Left forelimb (tissue), 1 donor: Measurements from ENCODE around the gene DGCR8.
A peak's percentile ranks its signal among the peaks of the same experiment; 100 is the strongest.

Source experiments
- DNase-seq: peaks from one replicate; pipeline ENCODE4 v3.0.0-alpha.2; 2018; ENCODE audit warnings: low spot score

DGCR8 gene

DNA sequence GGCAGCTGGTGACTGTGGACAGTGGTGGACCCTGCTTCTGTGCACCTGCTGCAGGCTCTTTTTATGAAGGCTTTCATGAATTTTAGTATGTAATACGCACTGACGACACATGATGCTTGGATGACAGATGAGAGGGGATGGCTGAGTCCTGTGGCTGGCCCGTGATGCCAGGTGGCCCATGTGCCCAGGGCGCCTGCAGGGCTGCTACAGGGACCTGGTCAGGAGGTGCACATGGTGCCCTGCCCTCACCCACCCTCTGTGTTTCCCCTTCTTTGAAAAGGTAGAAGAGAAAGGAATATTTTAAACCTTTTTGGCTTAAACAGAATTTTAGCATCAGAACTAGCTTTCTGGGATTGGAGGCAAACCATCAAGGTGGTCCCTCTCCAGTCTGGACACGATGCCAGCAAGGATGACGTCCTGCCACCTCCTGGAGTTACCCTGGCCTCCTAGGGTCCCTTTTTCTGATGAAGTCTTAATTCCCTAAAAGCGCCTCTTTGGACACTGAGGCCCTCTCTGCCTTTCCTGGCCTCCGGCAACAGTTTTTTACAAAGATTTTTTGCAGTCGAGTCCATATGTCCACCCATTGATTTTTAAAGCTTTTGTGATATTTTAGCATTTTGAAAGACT, 30.4 kb downstream of the DGCR8 start:
- DNase-seq = no peak

DNA sequence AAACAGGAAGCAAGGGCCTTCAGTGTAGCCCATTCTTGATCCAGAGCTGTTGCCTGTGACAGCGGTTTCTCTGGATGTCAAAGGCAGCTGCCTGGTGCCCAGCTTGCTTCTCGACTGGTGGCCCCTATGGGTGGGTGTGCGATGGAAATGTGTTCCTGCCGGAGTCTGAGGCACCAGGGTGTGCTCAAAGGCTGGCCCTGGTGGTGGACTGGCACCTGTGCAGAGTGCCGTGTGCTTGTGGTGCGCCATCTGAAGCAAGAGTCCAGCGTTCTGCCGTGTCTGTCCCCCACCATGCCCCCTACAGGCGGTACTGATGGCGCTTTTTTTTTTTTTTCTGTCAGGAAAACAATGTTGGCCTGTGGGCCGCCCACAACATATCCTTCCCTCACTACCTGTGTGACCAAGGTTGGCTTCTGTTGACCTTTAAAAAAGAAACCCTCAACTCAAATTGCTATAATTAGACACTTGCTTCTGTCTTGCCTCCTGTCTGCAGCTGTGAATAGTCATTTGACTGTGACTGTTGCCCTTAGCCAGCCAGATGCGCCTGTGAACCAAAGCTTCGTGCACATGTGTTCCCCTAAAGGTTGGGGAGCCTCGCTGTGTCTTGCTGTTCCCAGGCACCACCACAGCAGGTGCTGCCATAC, 31.1 kb downstream of the DGCR8 start:
- no peak for DNase-seq

DNA sequence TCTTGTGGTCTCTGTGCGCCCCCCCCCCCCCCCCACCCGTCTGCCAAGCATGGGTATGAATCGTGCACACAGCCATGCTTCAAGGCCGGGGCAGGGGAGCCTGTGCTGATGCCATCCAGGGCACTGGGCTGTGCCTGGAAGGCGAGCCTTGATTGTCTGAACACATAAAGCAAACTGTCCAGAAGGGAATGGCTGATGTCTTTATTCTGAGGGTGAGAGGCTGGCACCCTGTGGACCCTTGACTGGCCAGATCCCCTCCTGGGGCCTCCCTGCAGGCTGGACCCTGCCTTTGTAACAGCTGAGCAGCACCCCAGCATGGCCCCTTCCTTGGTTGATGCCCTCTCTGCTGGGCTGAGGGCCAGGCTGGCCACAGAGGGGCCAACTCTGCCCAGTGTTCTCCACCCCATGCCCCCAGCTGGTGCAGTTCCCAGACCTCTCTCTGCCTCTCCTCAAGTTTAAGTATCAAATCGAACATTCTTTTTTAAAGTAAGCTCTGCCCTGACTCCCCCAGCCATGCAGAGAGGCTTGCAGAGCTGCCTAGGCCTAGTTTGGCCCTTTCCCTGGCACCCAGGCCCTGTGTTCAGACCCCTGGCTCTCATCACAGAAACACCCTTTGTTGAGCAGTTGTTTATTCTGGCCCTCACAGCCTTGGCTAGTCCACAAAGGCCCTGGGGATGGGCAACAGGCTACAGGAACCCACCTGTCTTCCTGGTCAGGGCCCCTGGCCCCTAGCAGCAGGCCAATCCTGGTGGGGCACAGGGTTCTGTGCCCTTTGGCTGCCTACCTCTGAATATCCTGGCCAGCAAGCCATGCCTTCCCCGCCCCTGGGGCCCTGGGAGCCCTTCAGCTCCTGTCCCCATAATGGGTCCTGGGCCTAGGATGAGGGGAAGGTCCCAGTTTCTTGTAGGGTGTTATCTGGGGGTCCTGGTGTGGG, 31.9 kb downstream of the DGCR8 start:
- no peak for DNase-seq

DNA sequence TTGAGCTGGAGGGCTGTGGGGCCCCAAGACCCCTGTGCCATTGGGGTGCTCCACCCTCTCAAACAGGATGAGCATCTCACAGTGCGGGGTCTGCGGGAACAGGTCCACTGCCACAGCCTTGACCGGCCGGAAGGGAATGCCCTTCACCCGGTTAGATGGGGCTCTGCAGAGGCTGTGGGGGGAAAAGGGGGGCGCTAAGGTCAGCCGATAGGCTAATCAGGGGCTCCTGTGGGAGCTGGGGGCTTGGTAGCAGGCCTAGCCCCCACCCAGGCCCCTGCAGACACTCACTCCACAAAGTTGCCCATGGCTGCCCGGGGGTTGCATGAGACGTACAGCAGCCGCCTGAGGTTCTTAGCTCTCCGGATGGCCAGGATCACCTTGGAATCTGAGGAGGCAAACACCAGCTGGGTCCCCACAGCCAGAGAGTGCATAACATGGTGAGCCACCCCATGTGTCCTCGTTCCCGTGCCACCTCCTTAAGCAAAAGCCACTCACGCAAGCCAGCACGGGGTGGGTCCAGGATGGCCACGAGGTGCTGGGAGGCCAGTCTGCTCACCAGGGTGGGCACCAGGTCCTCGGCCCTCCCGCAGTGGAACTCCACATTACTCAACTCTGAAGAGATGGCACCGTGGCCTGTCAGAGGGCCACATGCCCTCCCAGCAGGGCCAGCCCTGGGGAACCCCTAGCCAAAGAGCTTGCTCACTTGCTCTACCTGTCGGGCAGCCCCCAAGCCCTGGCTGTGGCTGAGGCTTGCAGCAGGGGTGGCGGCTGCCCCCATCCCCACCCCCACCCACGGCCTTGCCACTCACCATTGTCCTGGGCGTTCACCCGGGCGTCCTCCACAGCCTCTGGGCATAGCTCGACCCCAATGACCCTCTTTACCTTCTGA, 32.8 kb downstream of the DGCR8 start:
- DNase-seq = no peak

DNA sequence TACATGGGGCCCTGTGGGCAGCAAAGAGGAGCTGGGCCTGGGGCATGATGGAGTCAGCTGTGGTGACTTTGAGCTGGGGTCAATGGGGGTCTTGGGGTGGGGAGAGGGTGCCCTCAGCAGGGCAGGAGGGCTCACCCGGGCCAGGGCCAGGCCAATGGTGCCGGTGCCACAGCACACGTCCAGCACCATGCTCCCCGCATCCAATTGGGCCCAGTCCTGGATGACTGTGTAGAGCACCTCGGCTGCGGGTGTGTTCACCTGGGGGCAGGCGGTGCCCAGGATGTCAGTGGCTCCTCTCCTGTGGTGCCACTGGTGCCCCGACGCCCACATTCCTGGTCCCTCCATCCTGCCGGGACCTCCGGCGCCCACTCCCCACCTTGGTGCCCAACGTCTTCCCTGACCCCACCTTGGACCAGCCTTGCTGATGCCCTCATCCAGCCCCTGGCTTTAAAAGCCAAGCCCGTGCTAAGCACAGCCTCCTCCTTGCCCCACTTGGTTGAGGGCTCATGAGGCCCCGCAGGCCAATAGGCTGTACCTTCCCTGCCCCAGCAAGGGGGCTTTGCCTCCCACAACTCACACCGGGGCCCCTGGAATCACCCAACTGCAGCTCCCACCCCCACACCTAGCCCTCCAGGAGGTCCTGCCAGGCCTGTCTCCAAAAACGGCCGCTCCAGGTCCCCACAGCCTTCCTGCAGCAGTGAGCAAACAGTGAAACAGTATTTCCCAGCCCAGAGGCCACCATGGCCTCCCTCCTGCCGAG, 33.7 kb downstream of the DGCR8 start:
- DNase-seq = no peak

DNA sequence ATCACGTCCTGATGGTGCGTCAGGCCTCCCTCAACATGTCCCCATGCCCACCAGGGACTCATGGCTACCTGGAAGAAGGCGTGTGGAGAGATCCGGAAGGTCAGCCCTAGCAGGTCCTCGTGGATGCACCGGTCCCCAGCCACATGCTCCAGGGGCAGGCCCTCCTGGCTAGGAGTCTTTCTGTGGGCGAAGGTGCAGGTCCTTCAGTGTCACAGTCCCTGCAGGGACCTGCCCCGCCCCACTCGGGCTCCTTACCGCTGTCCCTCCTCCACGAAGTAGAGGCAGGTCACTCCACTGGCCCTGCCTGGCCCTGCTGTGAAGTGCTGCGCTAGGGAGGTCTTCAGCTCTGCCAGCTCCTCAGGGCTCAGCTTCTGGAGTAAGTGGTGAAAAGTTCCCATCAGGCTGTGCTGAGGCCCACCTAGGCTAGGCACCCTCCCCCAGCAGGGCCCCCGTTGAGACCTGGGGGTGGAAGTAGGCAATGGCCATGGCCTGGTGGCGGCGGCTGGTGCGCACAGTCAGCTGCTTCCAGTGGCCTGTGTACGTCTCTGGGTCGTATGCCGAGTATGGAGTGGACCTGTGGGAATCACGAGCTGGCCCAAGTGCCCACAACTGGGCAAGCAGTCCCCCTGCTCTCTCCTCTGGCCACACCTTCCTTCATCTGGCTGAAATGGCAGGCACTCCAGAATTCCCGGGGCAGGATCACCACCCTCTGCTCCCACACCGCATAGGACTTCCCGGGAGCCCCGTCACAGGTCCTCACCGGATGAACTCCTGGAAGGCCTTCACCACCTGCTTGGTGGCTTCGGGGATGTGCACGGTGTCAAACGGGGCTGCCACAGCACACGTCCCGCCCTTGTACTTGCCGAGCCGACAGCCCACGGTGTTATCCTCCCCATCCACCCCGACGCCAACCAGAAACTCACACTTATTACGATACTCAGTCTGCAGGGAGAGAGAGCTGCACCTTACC, 34.8 kb downstream of the DGCR8 start:
- no peak for DNase-seq

DNA sequence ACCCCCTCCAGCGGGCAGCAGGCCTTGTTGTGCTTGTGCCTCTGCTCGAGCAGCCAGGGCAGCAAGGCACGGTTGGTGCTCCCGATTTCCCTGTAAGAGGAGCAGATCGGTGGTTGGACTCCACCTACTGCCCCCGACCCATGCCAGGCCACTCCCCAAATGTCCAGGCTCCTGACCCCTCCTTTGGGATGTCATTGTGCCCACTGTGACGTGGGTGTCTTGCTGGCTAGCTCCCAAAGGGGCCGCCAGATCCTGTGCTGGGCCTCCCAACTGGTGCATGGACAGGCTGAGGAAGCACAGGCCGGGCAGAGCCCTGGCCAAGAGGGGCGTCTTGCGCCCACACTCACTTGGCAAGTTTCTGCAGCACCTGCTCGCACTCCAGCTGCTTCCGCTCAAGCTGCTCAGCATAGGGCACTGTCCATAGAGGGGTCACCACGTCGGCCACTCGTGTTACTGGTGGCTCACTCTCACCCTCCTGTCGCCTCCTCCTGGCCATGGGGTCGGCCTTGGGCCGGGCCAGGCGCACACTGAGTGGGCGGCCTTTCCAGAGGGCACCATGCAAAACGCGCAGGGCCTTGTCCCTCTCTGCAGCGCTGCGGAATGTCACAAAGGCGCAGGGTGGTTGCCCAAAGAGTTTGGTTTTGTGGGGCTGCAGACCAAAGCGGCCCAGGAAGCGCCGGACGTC, 35.8 kb downstream of the DGCR8 start, which contains the start of gene RANBP1:
Gene RANBP1 (plus strand): TSS at position 414 of the 685 bp plus-strand sequence. CDS start 81 bp downstream, at position 495.
- no peak for DNase-seq

DNA sequence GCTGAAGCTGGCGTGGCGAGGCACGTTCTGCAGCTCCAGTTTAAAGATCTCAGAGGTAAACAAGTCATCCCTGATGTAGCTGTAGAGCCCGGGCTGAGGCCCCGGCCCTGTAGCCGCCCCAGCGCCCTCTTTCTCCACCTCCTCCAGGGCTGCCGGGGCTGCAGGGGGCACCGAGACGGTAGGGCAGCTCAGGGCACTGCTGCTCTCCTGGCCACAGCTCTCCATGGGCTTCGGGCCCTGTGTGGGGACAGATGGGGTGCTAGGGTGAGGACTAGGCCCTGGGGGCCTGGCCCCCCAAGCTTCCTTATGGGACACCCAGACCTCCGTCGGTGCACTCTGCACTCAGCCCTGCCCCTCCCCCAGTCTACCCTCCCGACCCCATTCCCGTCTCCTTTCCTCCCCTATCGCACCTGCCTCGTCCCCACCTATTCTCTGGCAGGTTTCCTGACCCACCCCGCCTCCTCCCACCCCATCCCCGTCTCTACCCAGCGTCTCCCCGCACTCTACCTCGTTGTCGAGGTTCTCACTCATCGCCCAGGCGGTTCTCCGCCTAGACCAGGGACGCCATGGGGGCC, 36.4 kb downstream of the DGCR8 start:
- DNase-seq = no peak

DNA sequence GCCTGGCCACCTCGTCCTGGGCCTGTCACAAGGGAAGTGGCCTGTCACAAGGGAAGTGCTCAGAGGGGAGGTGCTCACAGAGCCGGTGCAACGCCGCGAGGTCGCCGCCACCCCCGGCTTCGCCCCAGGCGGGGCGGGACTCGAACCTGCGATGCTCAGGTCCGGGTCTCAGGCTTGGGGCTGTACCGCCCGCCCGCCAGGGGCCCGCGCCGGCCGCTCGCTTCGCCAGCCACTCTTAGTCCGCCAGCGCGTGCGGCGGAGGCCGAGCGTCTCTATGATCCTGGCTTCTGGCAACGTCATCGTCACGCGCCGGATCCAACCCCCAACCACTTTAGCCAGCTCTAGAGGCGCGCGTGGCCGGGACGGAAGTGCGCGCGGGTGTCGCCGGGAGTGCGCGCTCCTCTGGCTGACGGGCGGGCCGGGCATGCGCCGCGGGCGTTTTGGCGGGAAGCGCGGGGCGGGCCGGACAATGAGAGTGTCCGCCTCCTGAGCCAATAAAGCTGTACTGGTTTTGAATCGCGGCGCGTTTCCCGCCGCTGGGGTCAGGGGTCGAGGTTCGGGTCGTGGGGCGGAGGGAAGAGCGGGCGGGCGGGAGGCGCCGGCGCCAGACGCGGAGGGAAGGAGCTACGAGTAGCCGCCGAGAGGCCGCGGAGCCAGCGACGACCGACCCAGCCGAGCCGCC, 37.1 kb downstream of the DGCR8 start, which contains the start of gene TRMT2A:
Gene TRMT2A (minus strand): TSS at position 276 of the 682 bp plus-strand sequence. CDS start 320 bp downstream, outside the sequence.
- peak; percentile 99 for DNase-seq

DNA sequence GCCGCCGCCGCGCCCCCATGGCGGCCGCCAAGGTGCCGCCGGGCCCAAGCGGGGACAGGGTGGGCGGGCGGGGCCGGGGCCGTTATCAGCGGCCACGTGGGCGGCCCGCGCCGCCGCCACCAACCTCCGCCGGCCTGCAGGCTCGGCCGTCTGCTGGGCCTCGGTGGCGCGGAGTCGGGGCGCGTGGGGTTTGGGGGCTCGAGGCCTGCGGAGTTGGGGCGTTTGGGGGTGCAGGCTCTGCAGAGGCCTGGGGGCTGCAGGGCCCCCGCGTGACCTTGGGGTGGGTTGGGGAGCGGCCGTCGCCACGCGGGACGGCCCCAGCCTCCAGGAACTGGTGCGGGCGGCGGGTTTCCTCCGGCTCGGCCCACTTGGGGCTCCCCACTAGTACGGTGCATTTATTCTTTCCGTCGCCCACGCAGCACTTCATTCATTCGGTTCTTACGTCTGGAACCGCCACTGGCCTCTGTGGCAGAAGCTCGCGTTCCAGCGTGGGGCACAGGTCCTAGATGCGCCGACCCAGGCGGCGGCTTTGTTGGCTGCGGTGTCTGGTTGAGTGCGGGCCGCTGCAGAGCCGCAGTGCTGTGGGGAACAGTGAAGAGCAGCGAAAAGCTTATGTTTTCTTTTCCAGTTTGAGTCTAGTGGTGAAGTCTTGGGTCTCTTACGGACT, 37.7 kb downstream of the DGCR8 start:
- no peak for DNase-seq

DNA sequence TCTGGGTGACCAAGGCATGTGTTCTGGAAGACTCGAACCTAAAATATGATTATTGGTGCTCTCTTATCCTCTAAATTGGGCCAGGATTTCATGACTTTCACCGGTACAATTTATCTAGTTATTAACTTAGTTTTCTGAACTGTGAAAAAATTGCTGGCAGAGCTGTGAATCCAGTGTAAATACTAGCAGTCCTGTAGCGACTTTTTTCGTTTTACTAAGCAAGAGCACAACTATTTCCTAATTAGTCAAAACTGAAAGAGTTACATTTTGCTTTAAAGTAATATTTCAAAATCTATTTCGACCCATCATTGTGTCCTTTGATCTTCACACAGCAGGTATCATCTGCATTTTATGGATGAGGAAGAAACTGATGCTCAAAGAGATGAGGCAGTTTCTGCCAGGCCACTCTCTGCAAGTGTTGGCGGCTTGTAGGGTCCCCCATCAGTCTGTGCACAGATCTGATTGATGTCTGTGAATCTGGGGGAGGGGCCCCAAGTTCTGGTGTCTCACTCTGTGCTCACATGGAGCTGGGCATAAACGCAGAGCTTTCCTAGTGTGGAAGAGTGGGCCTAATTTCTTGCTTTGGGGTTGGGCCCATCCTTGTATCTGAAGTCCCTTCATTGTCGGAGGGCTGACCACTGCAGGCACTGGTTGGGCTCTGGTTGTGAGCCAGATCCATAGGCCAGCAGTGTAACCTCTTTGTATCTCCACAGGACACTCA, 38.4 kb downstream of the DGCR8 start:
- DNase-seq = no peak

DNA sequence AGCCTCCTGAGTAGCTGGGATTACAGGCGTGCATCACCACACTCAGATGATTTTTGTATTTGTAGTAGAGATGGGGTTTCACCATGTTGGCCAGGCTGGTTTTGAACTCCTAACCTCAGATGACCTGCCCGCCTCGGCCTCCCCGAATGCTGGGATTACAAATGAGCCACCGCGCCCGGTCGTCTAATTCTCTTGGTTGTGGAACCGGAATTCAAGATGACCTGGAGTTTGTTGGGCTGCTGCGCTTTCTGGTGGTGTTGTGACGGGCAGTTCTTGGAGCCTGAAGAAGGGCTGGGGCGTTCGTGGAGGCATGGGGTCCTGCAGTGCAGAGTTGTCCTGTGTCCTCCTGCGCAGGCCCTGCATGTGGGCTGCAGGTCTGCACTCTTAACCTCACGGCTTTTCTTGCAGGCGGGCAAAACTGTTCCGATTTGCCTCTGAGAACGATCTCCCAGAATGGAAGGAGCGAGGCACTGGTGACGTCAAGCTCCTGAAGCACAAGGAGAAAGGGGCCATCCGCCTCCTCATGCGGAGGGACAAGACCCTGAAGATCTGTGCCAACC, 41.9 kb downstream of the DGCR8 start:
- no peak for DNase-seq

DNA sequence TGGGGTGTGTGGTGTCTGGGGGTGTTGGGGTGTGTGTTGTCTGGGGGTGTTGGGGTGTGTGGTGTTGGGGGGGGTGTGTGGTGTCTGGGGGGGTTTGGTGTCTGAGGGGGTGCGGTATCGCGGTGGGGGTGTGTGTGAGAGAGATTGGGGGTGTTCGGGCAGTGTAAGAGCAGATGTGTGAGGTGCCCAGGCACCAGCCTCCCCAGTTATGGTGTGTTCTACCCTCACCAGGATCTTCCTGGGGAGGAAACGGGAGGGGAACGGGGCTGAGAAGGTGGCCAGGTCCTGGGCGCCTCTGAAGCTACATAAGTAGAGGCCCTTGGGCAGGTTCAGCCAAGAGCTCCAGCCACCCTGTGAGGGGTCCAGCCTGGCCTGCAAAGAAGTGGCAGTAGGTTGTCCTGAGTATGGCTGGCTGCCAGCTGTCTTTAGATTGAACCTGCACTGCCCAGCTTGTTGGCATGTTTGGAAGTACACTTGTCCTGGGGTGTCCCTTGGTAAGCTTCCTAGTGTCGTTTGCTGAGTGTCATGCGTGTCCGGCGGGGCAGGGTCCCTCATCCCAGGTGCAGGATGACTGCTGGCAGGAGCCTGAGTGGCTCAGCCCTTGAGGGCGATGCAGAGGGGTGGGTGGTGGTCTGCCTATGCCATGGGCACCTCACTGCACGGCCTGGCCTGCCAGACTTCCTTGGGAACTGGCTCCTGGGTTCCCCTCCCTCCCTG, 43.5 kb downstream of the DGCR8 start:
- no peak for DNase-seq

DNA sequence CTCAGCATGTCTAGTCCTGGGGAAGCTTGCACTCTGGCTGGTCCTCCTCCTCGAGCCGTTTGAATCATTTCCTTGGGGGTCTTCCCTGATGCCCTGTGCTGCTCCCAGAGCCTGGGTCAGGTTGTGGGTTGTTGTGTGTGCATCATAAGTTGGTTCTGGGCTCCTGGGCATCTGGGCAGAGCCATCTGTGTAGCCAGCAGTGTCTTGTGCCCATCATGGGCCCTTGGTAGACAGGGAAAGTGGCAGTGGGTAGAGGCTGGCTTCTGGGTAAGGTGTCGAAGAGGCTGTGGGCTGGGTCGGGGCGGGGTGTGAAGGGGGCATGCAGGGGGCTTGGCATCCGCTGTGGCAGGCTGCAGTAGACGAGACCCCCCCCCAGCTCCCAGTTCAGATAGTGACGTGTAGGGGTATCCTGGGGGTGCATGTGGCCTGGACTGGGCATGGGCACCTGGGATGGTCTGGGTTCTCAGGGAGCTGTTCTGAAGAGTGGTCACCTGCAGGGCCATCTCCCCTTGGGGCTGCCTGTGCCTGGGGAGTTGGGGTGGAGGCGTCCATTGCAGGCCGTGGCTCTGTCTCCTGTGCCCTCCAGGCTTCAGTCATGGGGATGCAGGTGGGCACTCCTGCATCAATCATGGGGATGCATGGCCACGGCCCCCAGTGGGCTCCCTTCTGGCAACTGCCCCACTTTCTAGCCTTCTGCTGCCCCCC, 44.2 kb downstream of the DGCR8 start:
- no peak for DNase-seq
